RWPE2 (cell line): ENCODE results near the gene CNST.

ENCODE experiments used
- ATAC-seq: fragments of 200-7000 bp; cut with Tn5 transposase; 3 replicates; pipeline ENCODE4 v1.9.1; 2021; ENCODE audit warnings: low read depth
- DNase-seq: peaks from one replicate; pipeline ENCODE4 v3.0.0-alpha.2; 2020; ENCODE audit warnings: low spot score
- H3K27ac ChIP-seq: fragments of 450-650 bp; 2 replicates; pipeline ENCODE4 v1.5.1; 2017; ENCODE audit warnings: mild to moderate bottlenecking; ENCODE audit not compliant: poor library complexity, severe bottlenecking
- H3K27me3 ChIP-seq: fragments of 250-450 bp; sonication (Bioruptor Pico); 2 replicates; pipeline ENCODE4 v1.5.1; 2021; ENCODE audit warnings: mild to moderate bottlenecking, moderate library complexity; ENCODE audit not compliant: insufficient read depth, poor library complexity, severe bottlenecking
- H3K36me3 ChIP-seq: fragments of 250-450 bp; sonication (Bioruptor Pico); 2 replicates; pipeline ENCODE4 v1.5.1; 2020; ENCODE audit warnings: low read depth, mild to moderate bottlenecking, moderate library complexity
- H3K4me1 ChIP-seq: fragments of 250-450 bp; sonication (Bioruptor Pico); 2 replicates; pipeline ENCODE4 v1.5.1; 2021; ENCODE audit warnings: mild to moderate bottlenecking, moderate library complexity; ENCODE audit not compliant: insufficient read depth, poor library complexity, severe bottlenecking
- H3K4me3 ChIP-seq: fragments of 250-450 bp; sonication (Bioruptor Pico); 2 replicates; pipeline ENCODE4 v1.5.1; 2021; ENCODE audit warnings: mild to moderate bottlenecking, moderate library complexity; ENCODE audit not compliant: severe bottlenecking
- H3K9me3 ChIP-seq: fragments of 250-450 bp; sonication (Bioruptor Pico); 2 replicates; pipeline ENCODE4 v1.5.1; 2021; ENCODE audit warnings: mild to moderate bottlenecking, moderate library complexity; ENCODE audit not compliant: severe bottlenecking
- CTCF ChIP-seq: fragments of 450-650 bp; IDR thresholded peaks from one replicate; pipeline ENCODE4 v1.5.1; 2017; ENCODE audit warnings: mild to moderate bottlenecking, moderate library complexity; ENCODE audit not compliant: poor library complexity, severe bottlenecking

Gene CNST

GRCh38 chr1:246617768-246618167, 51.5 kb downstream of the CNST start:
- no peak overlapping the region for H3K27ac ChIP-seq
- no peaks in the 10 kb centered on the region for H3K9me3 ChIP-seq
- peaks cover 9% of the 10 kb centered on the region for H3K4me1 ChIP-seq
- H3K4me3 ChIP-seq, result no peak overlapping the region
- no peak for ATAC-seq
- no peak for DNase-seq
- TF ChIP-seq CTCF, result no peak
- no peaks in the 10 kb centered on the region for H3K27me3 ChIP-seq
- H3K36me3 ChIP-seq, result no peaks in the 10 kb centered on the region

GRCh38 chr1:246618240-246618808, 52.1 kb downstream of the CNST start:
- H3K4me1 ChIP-seq, result peaks cover 6% of the 10 kb centered on the region
- H3K27ac ChIP-seq, result no peak overlapping the region
- no peaks in the 10 kb centered on the region for H3K9me3 ChIP-seq
- DNase-seq (no peak), ATAC-seq (no peak)
- H3K27me3 ChIP-seq, result no peaks in the 10 kb centered on the region
- no peak for TF ChIP-seq CTCF
- no peaks in the 10 kb centered on the region for H3K36me3 ChIP-seq
- no peak overlapping the region for H3K4me3 ChIP-seq

GRCh38 chr1:246622035-246622652, 55.9 kb downstream of the CNST start:
- Histone ChIP-seq H3K27ac (no peak overlapping the region), H3K36me3 (no peaks in the 10 kb centered on the region), H3K27me3 (no peaks in the 10 kb centered on the region), H3K4me3 (no peak overlapping the region), H3K9me3 (no peaks in the 10 kb centered on the region), H3K4me1 (peaks cover 2% of the 10 kb centered on the region)
- no peak for DNase-seq
- no peak for ATAC-seq
- TF ChIP-seq CTCF, result no peak

GRCh38 chr1:246624091-246624490, 57.8 kb downstream of the CNST start:
- no peaks in the 10 kb centered on the region for H3K27me3 ChIP-seq
- no peaks in the 10 kb centered on the region for H3K4me1 ChIP-seq
- TF ChIP-seq CTCF, result no peak
- no peak for DNase-seq
- ATAC-seq, result no peak
- no peak overlapping the region for H3K27ac ChIP-seq
- no peaks in the 10 kb centered on the region for H3K9me3 ChIP-seq
- no peak overlapping the region for H3K4me3 ChIP-seq
- no peaks in the 10 kb centered on the region for H3K36me3 ChIP-seq

- no peak for TF ChIP-seq CTCF
- Histone ChIP-seq H3K9me3 (no peaks in the 10 kb centered on the region), H3K4me3 (no peak overlapping the region), H3K27me3 (no peaks in the 10 kb centered on the region), H3K4me1 (no peaks in the 10 kb centered on the region), H3K27ac (no peak overlapping the region), H3K36me3 (0 out of 2 replicates have a peak, but pooled peaks cover 3% of the 10 kb centered on the region)
- ATAC-seq (no peak), DNase-seq (no peak)
Measured at GRCh38 chr1:246629030-246629429, 62.8 kb downstream of the CNST start.
